HCT116 (cell line): Measurements from ENCODE around the gene IGSF23. TPM values are rescaled to one million over a fixed set of nuclear protein-coding genes. Genes with fewer than 3 reads are reported as not detected.

Experiments
- ATAC-seq: fragments of 200-7000 bp; cut with Tn5 transposase; 2 replicates; pipeline ENCODE4 v1.9.1; 2020; ENCODE audit warnings: mild to moderate bottlenecking, moderate library complexity
- BruUV-seq: library from RNA; stranded (reverse); fragments of 400-500 nt; replicated peaks from 2 replicates; lab custom pipeline; 2021; lab: Mats Ljungman, UMichigan
- CTCF ChIA-PET: fragments of 300-600 bp; sonication (Branson Sonifier 250); formaldehyde crosslinking; loops from one replicate; lab custom pipeline; 2021; ENCODE audit warnings: antibody characterized with exemption; lab: Charles Lee
- POLR2A ChIA-PET: fragments of 300-600, 350-600 bp; sonication (Branson Sonifier 250); formaldehyde crosslinking; loops from one replicate; lab custom pipeline; 2021; ENCODE audit warnings: antibody characterized with exemption; lab: Charles Lee
- RAD21 ChIA-PET, 2 experiments: fragments of 300-600 bp; sonication (Branson Sonifier 250); formaldehyde crosslinking; loops; one replicate each; lab custom pipeline; 2023; ENCODE audit warnings: low total read pairs in 2 of 2; ENCODE audit not compliant: uncharacterized antibody in 2 of 2, unreplicated experiment in 2 of 2, low non-redundant PET in 1 of 2; lab: Charles Lee
- DNase-seq: peaks from one replicate; pipeline ENCODE4 v3.0.0-alpha.2; 2010; ENCODE audit warnings: low read depth, low spot score
- H2AFZ ChIP-seq: fragments of 200-600 bp; shearing (Covaris generic), sonication (generic); 2 replicates; pipeline ENCODE4 v1.6.1; 2017; ENCODE audit warnings: low read depth, mixed run types, mixed read lengths, antibody characterized with exemption, low read length; ENCODE audit not compliant: poor library complexity, severe bottlenecking
- H3K27ac ChIP-seq: 2 replicates; pipeline ENCODE4 v1.5.1; 2012; ENCODE audit warnings: low read depth, low read length
- H3K27me3 ChIP-seq: fragments of 200-600 bp; sonication (generic); 2 replicates; pipeline ENCODE4 v1.6.1; 2016; ENCODE audit warnings: mixed run types, low read length, mixed read lengths; ENCODE audit not compliant: insufficient read depth
- H3K36me3 ChIP-seq, 2 experiments: fragments of 200-500 bp in 1 of 2; fragments of 200-600 bp in 1 of 2; sonication (Bioruptor generic) in 1 of 2; sonication (generic) in 1 of 2; 2 replicates each; pipeline versions ENCODE4 v1.5.1 to v1.6.1; 2014 to 2016; ENCODE audit warnings: low read length in 2 of 2, inconsistent platforms in 1 of 2, mixed read lengths in 1 of 2, mixed run types in 1 of 2; ENCODE audit not compliant: insufficient read depth in 2 of 2, control insufficient read depth in 1 of 2
- H3K4me1 ChIP-seq, 2 experiments: fragments of 200-600 bp in 1 of 2; sonication (generic) in 1 of 2; 2 replicates each; pipeline versions ENCODE4 v1.5.1 to v1.6.1; 2012 to 2017; ENCODE audit warnings: low read length in 2 of 2, inconsistent platforms in 1 of 2, mild to moderate bottlenecking in 1 of 2, mixed read lengths in 1 of 2, mixed run types in 1 of 2, moderate library complexity in 1 of 2; ENCODE audit not compliant: insufficient read depth in 2 of 2, control insufficient read depth in 1 of 2
- H3K4me2 ChIP-seq: fragments of 200-600 bp; sonication (generic); 2 replicates; pipeline ENCODE4 v1.6.1; 2017; ENCODE audit warnings: mixed run types, low read length, mixed read lengths
- H3K4me3 ChIP-seq, 2 experiments: fragments of 200-600 bp in 1 of 2; sonication (generic) in 1 of 2; replicated peaks in 1 of 2; 2 replicates each; pipeline ENCODE4 v1.5.1; 2011 to 2016; ENCODE audit warnings: low read length in 2 of 2, control low read depth in 1 of 2, low read depth in 1 of 2, mild to moderate bottlenecking in 1 of 2, mixed read lengths in 1 of 2, mixed run types in 1 of 2
- H3K79me2 ChIP-seq: fragments of 200-600 bp; sonication (generic); 2 replicates; pipeline ENCODE4 v1.6.1; 2017; ENCODE audit warnings: mild to moderate bottlenecking, mixed run types, low read length, moderate library complexity, mixed read lengths; ENCODE audit not compliant: insufficient read depth
- H3K9ac ChIP-seq: fragments of 200-600 bp; sonication (generic); 2 replicates; pipeline ENCODE4 v1.6.1; 2016; ENCODE audit warnings: low read length, mixed read lengths
- H3K9me2 ChIP-seq: fragments of 200-600 bp; sonication (generic), shearing (Covaris generic); 2 replicates; pipeline ENCODE4 v1.6.1; 2017; ENCODE audit warnings: mixed run types, mild to moderate bottlenecking, moderate library complexity; ENCODE audit not compliant: insufficient read depth
- H3K9me3 ChIP-seq, 2 experiments: fragments of 200-500 bp in 1 of 2; fragments of 200-600 bp in 1 of 2; sonication (Bioruptor generic) in 1 of 2; sonication (generic) in 1 of 2; 2 replicates each; pipeline ENCODE4 v1.6.1; 2014 to 2017; ENCODE audit warnings: low read length in 2 of 2, mixed read lengths in 2 of 2, inconsistent platforms in 1 of 2, low read depth in 1 of 2, mild to moderate bottlenecking in 1 of 2, mixed run types in 1 of 2, moderate library complexity in 1 of 2; ENCODE audit not compliant: control insufficient read depth in 1 of 2, insufficient read depth in 1 of 2
- H4K20me1 ChIP-seq: fragments of 200-600 bp; sonication (generic), shearing (Covaris generic); 2 replicates; pipeline ENCODE4 v1.6.1; 2017; ENCODE audit warnings: mixed run types, mild to moderate bottlenecking, moderate library complexity; ENCODE audit not compliant: insufficient read depth
- CBX3 ChIP-seq: IDR thresholded peaks from 2 replicates; pipeline ENCODE4 v1.6.1; 2012; ENCODE audit warnings: low read depth
- CEBPB ChIP-seq: IDR thresholded peaks from 2 replicates; pipeline ENCODE4 v1.6.1; 2012; ENCODE audit warnings: low read depth
- EZH2 ChIP-seq: fragments of 200-600 bp; sonication (generic); IDR thresholded peaks from 2 replicates; pipeline ENCODE4 v1.6.1; 2017; ENCODE audit warnings: antibody characterized with exemption, mixed run types
- JUND ChIP-seq: IDR thresholded peaks from 2 replicates; pipeline ENCODE4 v1.6.1; 2012
- POLR2AphosphoS5 ChIP-seq: IDR thresholded peaks from 2 replicates; pipeline ENCODE4 v1.6.1; 2011; ENCODE audit warnings: mild to moderate bottlenecking, low read depth, low read length, moderate library complexity
- SP1 ChIP-seq: IDR thresholded peaks from 2 replicates; pipeline ENCODE4 v1.6.1; 2012; ENCODE audit warnings: low read depth
- ZFX ChIP-seq: fragments of 450-650 bp; IDR thresholded peaks from 2 replicates; pipeline ENCODE4 v1.6.1; 2017
- ZNF274 ChIP-seq: fragments of 200-500 bp; sonication (Bioruptor generic); IDR thresholded peaks from 2 replicates; pipeline ENCODE4 v1.6.1; 2014; ENCODE audit warnings: mild to moderate bottlenecking, low read depth, low read length, inconsistent platforms
- intact Hi-C: fragments of 100-400 bp; cut with micrococcal nuclease; formaldehyde crosslinking; loops from 2 replicates; pipeline ENCODE4 v1.10.0; 2022
- total RNA-seq: library from RNA; stranded (reverse); gene quantifications from one replicate; pipeline ENCODE4 v1.2.1, GENCODE V29; 2021; ENCODE audit not compliant: unreplicated experiment

The IGSF23 gene
- total RNA-seq, 1 experiment from 2014 or later = not detected

DNA sequence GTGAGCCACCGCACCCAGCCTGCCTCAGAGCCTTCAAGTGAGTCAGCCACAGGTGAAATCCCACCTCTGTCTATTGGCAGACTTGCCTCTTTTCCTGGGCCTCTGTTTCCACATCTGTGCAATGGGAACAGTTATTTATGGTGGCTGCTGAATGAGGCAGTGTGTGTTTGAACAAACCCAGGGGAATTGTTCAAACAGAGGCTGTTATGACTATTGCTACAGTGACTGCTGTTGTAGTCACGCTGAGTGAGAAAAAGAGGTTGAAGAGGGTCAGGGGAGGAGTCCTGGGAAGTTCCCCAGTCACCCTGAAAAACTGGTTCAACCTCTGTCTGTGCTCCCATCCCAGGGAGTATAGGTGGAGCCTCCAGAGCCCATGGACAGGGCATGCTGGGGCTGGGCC is 58.0 kb downstream of the IGSF23 start, which contains the start of gene CEACAM19:
TSS of gene CEACAM19 (plus strand) at position 83 of the 400 bp plus-strand sequence. CDS start 450 bp downstream, outside the sequence.
- H3K4me2 ChIP-seq = peak within 1 kb of the TSS; percentile 33
- ChIA-PET POLR2A (no interaction called here), RAD21 (no interaction called here), CTCF (no interaction called here)
- BruUV-seq = no TSS peak
- H4K20me1 ChIP-seq = no peaks in the 10 kb centered on the region
- no peak within 1 kb of the TSS for H3K4me3 ChIP-seq
- H3K4me1 ChIP-seq = peaks cover 0 to 19% of the 10 kb centered on the region in 2 experiments; a peak in 2 of 4 replicates
- H3K9me3 ChIP-seq = no peaks in the 10 kb centered on the region
- no peaks in the 10 kb centered on the region for H3K79me2 ChIP-seq
- DNase-seq = no peak
- H2AFZ ChIP-seq = no peak within 1 kb of the TSS
- TF ChIP-seq ZFX (no peak), POLR2AphosphoS5 (no peak), JUND (no peak), CBX3 (peak; percentile 47; the same call in 1 of the 2 replicates), CEBPB (no peak), ZNF274 (no peak), SP1 (no peak)
- peak; percentile 41; the same call in 1 of the 2 replicates for ATAC-seq
- no peaks in the 10 kb centered on the region for H3K9me2 ChIP-seq
- H3K27ac ChIP-seq = no peak within 1 kb of the TSS
- H3K27me3 ChIP-seq = no peaks in the 10 kb centered on the region
- intact Hi-C loops = no loop called here
- no peaks in the 10 kb centered on the region for H3K36me3 ChIP-seq
- no peak within 1 kb of the TSS for H3K9ac ChIP-seq

- POLR2A ChIA-PET = no interaction called here
These were observed 58.9 kb downstream of the IGSF23 start for GRCh38 chr19:44672226-44672625.

More at GRCh38 chr19:44672226-44672625, 58.9 kb downstream of the IGSF23 start:
- Histone ChIP-seq H3K9ac (no peak overlapping the region), H3K79me2 (no peaks in the 10 kb centered on the region), H3K9me2 (no peaks in the 10 kb centered on the region), H4K20me1 (no peaks in the 10 kb centered on the region), H3K9me3 (no peaks in the 10 kb centered on the region), H3K36me3 (no peaks in the 10 kb centered on the region), H3K4me2 (no peak overlapping the region), H3K27ac (no peak overlapping the region), H3K27me3 (no peaks in the 10 kb centered on the region), H3K4me3 (no peak overlapping the region), H3K4me1 (peaks cover 7 to 27% of the 10 kb centered on the region in 2 experiments), H2AFZ (no peak overlapping the region)
- ATAC-seq (no peak), DNase-seq (no peak)
- no TSS peak for BruUV-seq
- TF ChIP-seq CEBPB (no peak), EZH2 (no peak)
- CTCF ChIA-PET = interaction anchor here (0.9 kb wide), 1 partner anchor 101 kb away, joined by 3 read pairs; no protein-coding TSS in a partner anchor
- intact Hi-C loops = no loop called here
- RAD21 ChIA-PET = no interaction called here
